SK-N-SH (cell line): Measurements from ENCODE around the gene CHST11. TPM values are rescaled to one million over a fixed set of nuclear protein-coding genes. Genes with fewer than 3 reads are reported as not detected.
A peak's percentile ranks its signal among the peaks of the same experiment; 100 is the strongest.

Experiments used
- CTCF ChIA-PET: fragments of 300-600, 350-600 bp; formaldehyde crosslinking; extraction: SDS; loops from one replicate; lab custom pipeline; 2021; lab: Yijun Ruan, JAX
- POLR2A ChIA-PET: fragments of 350-600 bp; sonication (Branson Sonifier 250); formaldehyde crosslinking; extraction: SDS; loops from one replicate; lab custom pipeline; 2020; ENCODE audit warnings: antibody characterized with exemption, inconsistent platforms; lab: Yijun Ruan, JAX
- DNase-seq: peaks from one replicate; pipeline ENCODE4 v3.0.0; 2012
- H2AFZ ChIP-seq: fragments of 200-600 bp; sonication (generic); 2 replicates; pipeline ENCODE4 v1.8.1; 2016; ENCODE audit warnings: antibody characterized with exemption, mild to moderate bottlenecking, low read depth
- H3F3A ChIP-seq: fragments of 200-600 bp; sonication (generic); replicated peaks from 2 replicates; pipeline ENCODE3; 2016; ENCODE audit warnings: antibody characterized with exemption, mild to moderate bottlenecking; ENCODE audit not compliant: insufficient read depth
- H3K27ac ChIP-seq, 2 experiments: fragments of 200-500 bp in 1 of 2; fragments of 200-600 bp in 1 of 2; sonication (Bioruptor generic) in 1 of 2; sonication (generic), shearing (Covaris generic) in 1 of 2; 2 replicates each; pipeline versions ENCODE4 v1.5.1 to v1.6.1; 2014 to 2016; ENCODE audit warnings: low read depth in 2 of 2, inconsistent platforms in 1 of 2, low read length in 1 of 2, mild to moderate bottlenecking in 1 of 2, mixed read lengths in 1 of 2
- H3K27me3 ChIP-seq: fragments of 200-600 bp; sonication (generic), shearing (Covaris generic); 2 replicates; pipeline ENCODE4 v1.6.1; 2016; ENCODE audit warnings: mixed run types; ENCODE audit not compliant: insufficient read depth
- H3K36me3 ChIP-seq, 2 experiments: fragments of 200-500 bp in 1 of 2; fragments of 200-600 bp in 1 of 2; sonication (Bioruptor generic) in 1 of 2; sonication (generic) in 1 of 2; replicated peaks in 1 of 2; 2 replicates each; pipeline versions ENCODE3 to v1.5.1; 2014 to 2016; ENCODE audit warnings: low read length in 1 of 2, mild to moderate bottlenecking in 1 of 2; ENCODE audit not compliant: insufficient read depth in 2 of 2, control insufficient read depth in 1 of 2
- H3K4me1 ChIP-seq, 2 experiments: fragments of 200-500 bp in 1 of 2; fragments of 200-600 bp in 1 of 2; sonication (Bioruptor generic) in 1 of 2; sonication (generic), shearing (Covaris generic) in 1 of 2; 2 replicates each; pipeline versions ENCODE4 v1.5.1 to v1.6.1; 2014 to 2016; ENCODE audit warnings: low read depth in 1 of 2, low read length in 1 of 2, mixed run types in 1 of 2; ENCODE audit not compliant: insufficient read depth in 2 of 2, control insufficient read depth in 1 of 2
- H3K4me2 ChIP-seq: fragments of 200-600 bp; sonication (generic), shearing (Covaris generic); 2 replicates; pipeline ENCODE4 v1.6.1; 2017; ENCODE audit warnings: mixed run types
- H3K4me3 ChIP-seq, 2 experiments: fragments of 200-500 bp in 1 of 2; fragments of 200-600 bp in 1 of 2; sonication (Bioruptor generic) in 1 of 2; sonication (generic), shearing (Covaris generic) in 1 of 2; 2 replicates each; pipeline versions ENCODE4 v1.5.1 to v1.8.1; 2014 to 2016; ENCODE audit warnings: low read depth in 2 of 2, inconsistent platforms in 1 of 2, low read length in 1 of 2, mild to moderate bottlenecking in 1 of 2, mixed read lengths in 1 of 2, moderate library complexity in 1 of 2
- H3K79me2 ChIP-seq: fragments of 200-600 bp; sonication (generic); 2 replicates; pipeline ENCODE4 v1.8.1; 2017; ENCODE audit warnings: mild to moderate bottlenecking; ENCODE audit not compliant: insufficient read depth
- H3K9ac ChIP-seq: fragments of 200-600 bp; sonication (generic); 2 replicates; pipeline ENCODE4 v1.6.1; 2017; ENCODE audit warnings: mixed run types
- H3K9me2 ChIP-seq: fragments of 200-600 bp; sonication (generic); 2 replicates; pipeline ENCODE4 v1.6.1; 2017; ENCODE audit warnings: mixed run types
- H3K9me3 ChIP-seq: fragments of 200-600 bp; sonication (generic); 2 replicates; pipeline ENCODE4 v1.6.1; 2017; ENCODE audit warnings: mixed run types, mild to moderate bottlenecking, moderate library complexity
- H4K20me1 ChIP-seq: fragments of 200-600 bp; sonication (generic); 2 replicates; pipeline ENCODE4 v1.6.1; 2017; ENCODE audit warnings: mild to moderate bottlenecking, mixed run types; ENCODE audit not compliant: insufficient read depth
- CHD2 ChIP-seq: fragments of 150-350 bp; IDR thresholded peaks from 2 replicates; pipeline ENCODE4 v1.6.1; 2018; ENCODE audit warnings: low read length; ENCODE audit not compliant: partially characterized antibody
- CTCF ChIP-seq: fragments of 200-600 bp; sonication (generic); IDR thresholded peaks from 2 replicates; pipeline ENCODE4 v1.6.1; 2017; ENCODE audit warnings: antibody characterized with exemption, mild to moderate bottlenecking, moderate library complexity
- ELF1 ChIP-seq: IDR thresholded peaks from 2 replicates; pipeline ENCODE4 v1.4.0; 2012
- EP300 ChIP-seq, 2 experiments: IDR thresholded peaks; 2 replicates each; pipeline versions ENCODE4 v1.4.0 to v1.6.1; 2012; ENCODE audit warnings: borderline replicate concordance in 1 of 2, low read depth in 1 of 2, low read length in 1 of 2
- EZH2phosphoT487 ChIP-seq: fragments of 200-600 bp; sonication (generic); IDR thresholded peaks from 2 replicates; pipeline ENCODE4 v1.6.1; 2017; ENCODE audit warnings: low read depth, mixed run types, mild to moderate bottlenecking, antibody characterized with exemption, moderate library complexity, borderline replicate concordance
- FOXJ3 ChIP-seq: sonication (generic); formaldehyde crosslinking; IDR thresholded peaks from 2 replicates; pipeline ENCODE4 v1.5.1; 2020; ENCODE audit warnings: mild to moderate bottlenecking, missing genetic modification reagents
- FOXM1 ChIP-seq: IDR thresholded peaks from 2 replicates; pipeline ENCODE4 v1.4.0; 2012; ENCODE audit warnings: low read depth, mild to moderate bottlenecking
- GABPA ChIP-seq: IDR thresholded peaks from 2 replicates; pipeline ENCODE4 v1.4.0; 2012; ENCODE audit warnings: low read depth, mild to moderate bottlenecking
- JUND ChIP-seq: IDR thresholded peaks from 2 replicates; pipeline ENCODE4 v1.4.0; 2012
- MEF2A ChIP-seq: IDR thresholded peaks from 2 replicates; pipeline ENCODE4 v1.4.0; 2012; ENCODE audit warnings: low read depth, borderline replicate concordance
- MXI1 ChIP-seq: IDR thresholded peaks from 2 replicates; pipeline ENCODE4 v1.6.1; 2012; ENCODE audit warnings: mild to moderate bottlenecking, low read depth, low read length, improper control_type of control experiment
- NRF1 ChIP-seq: IDR thresholded peaks from 2 replicates; pipeline ENCODE4 v1.6.1; 2012; ENCODE audit warnings: low read depth, mild to moderate bottlenecking, low read length
- POLR2AphosphoS5 ChIP-seq: IDR thresholded peaks from 2 replicates; pipeline ENCODE4 v1.6.1; 2012; ENCODE audit warnings: low read depth, low read length
- RAD21 ChIP-seq: IDR thresholded peaks from 2 replicates; pipeline ENCODE4 v1.6.1; 2012; ENCODE audit warnings: mild to moderate bottlenecking, low read length
- RCOR1 ChIP-seq: fragments of 150-350 bp; IDR thresholded peaks from 2 replicates; pipeline ENCODE4 v1.6.1; 2017; ENCODE audit warnings: antibody characterized with exemption, low read length
- REST ChIP-seq: IDR thresholded peaks from 2 replicates; pipeline ENCODE4 v1.6.1; 2012; ENCODE audit warnings: mild to moderate bottlenecking, low read depth, low read length, moderate library complexity
- RFX5 ChIP-seq: IDR thresholded peaks from 2 replicates; pipeline ENCODE4 v1.6.1; 2012; ENCODE audit warnings: mild to moderate bottlenecking, improper control_type of control experiment, low read length
- SIN3A ChIP-seq: IDR thresholded peaks from 2 replicates; pipeline ENCODE4 v1.6.1; 2012; ENCODE audit warnings: low read depth, mild to moderate bottlenecking, low read length, moderate library complexity, borderline replicate concordance
- SMC3 ChIP-seq: IDR thresholded peaks from 2 replicates; pipeline ENCODE4 v1.6.1; 2012; ENCODE audit warnings: low read depth, low read length, improper control_type of control experiment
- TAF1 ChIP-seq: IDR thresholded peaks from 2 replicates; pipeline ENCODE4 v1.6.1; 2012; ENCODE audit warnings: low read depth, mild to moderate bottlenecking, low read length, moderate library complexity, borderline replicate concordance
- TCF12 ChIP-seq: IDR thresholded peaks from 2 replicates; pipeline ENCODE4 v1.4.0; 2012
- TEAD4 ChIP-seq: IDR thresholded peaks from 2 replicates; pipeline ENCODE4 v1.4.0; 2012; ENCODE audit warnings: mild to moderate bottlenecking, borderline replicate concordance; ENCODE audit not compliant: insufficient read depth
- USF1 ChIP-seq: IDR thresholded peaks from 2 replicates; pipeline ENCODE4 v1.4.0; 2012; ENCODE audit warnings: low read depth, borderline replicate concordance
- USF2 ChIP-seq: fragments of 150-350 bp; IDR thresholded peaks from 2 replicates; pipeline ENCODE4 v1.6.1; 2017; ENCODE audit warnings: antibody characterized with exemption, low read length, low read depth, borderline replicate concordance
- YY1 ChIP-seq: IDR thresholded peaks from 2 replicates; pipeline ENCODE4 v1.4.0; 2012; ENCODE audit warnings: low read depth, mild to moderate bottlenecking
- WGBS: methylation state at CpG from one replicate; pipeline ENCODE4 v1.1.6; 2017; ENCODE audit warnings: low lambda C conversion rate; 5-methylcytosine and 5-hydroxymethylcytosine counted together
- polyA plus RNA-seq, 3 experiments: library from polyadenylated mRNA; depleted of rRNA; stranded (reverse); fragments of >200 nt; gene quantifications; 2 replicates each; pipeline ENCODE4 v1.2.3, GENCODE V29; 2012
- TF ChIP-seq, protein P1 (sequence below): fragments of 150-350 bp; IDR thresholded peaks from 2 replicates; pipeline ENCODE4 v1.6.1; 2016; ENCODE audit warnings: mild to moderate bottlenecking, low read depth, low read length
- TF ChIP-seq, protein P2 (sequence below): IDR thresholded peaks from 2 replicates; pipeline ENCODE4 v1.4.0; 2012; ENCODE audit warnings: low read depth

CHST11 gene
- polyA plus RNA-seq, 1 of the 3 experiments (the other 2 are of a cell fraction): 18.6 TPM

- no peaks in the 10 kb centered on the region for H3F3A ChIP-seq
- POLR2A ChIA-PET: no interaction called here
- no peak overlapping the region for H3K9ac ChIP-seq
- no peak overlapping the region for H2AFZ ChIP-seq
- H3K79me2 ChIP-seq: no peaks in the 10 kb centered on the region
- H3K4me3 ChIP-seq: no peak overlapping the region
- CTCF ChIA-PET: interaction anchor here (1.3 kb wide), 1 partner anchor 25 kb away, joined by 4 read pairs; no protein-coding TSS in a partner anchor
- no peaks in the 10 kb centered on the region for H3K36me3 ChIP-seq
- no peaks in the 10 kb centered on the region for H3K9me2 ChIP-seq
- 35% methylated on average over 4 of the region's 5 CpGs for WGBS
- H3K4me1 ChIP-seq: peaks cover 0 to 39% of the 10 kb centered on the region in 2 experiments; a peak in 3 of 4 replicates
- no peaks in the 10 kb centered on the region for H3K27me3 ChIP-seq
- H3K9me3 ChIP-seq: no peaks in the 10 kb centered on the region
- peak overlapping the region in 1 of 2 experiments; percentile 58; a peak in 2 of 4 replicates for H3K27ac ChIP-seq
- peak; percentile 34 for DNase-seq
- no peaks in the 10 kb centered on the region for H4K20me1 ChIP-seq
- H3K4me2 ChIP-seq: peak overlapping the region; percentile 35; the same call in 1 of the 2 replicates
- TF ChIP-seq TCF12 (peak; percentile 13; the same call in 1 of the 2 replicates), MEF2A (no peak), YY1 (no peak), POLR2AphosphoS5 (no peak), SIN3A (no peak), EZH2phosphoT487 (no peak), SMC3 (no peak), CHD2 (no peak), RAD21 (peak; percentile 8; the same call in 1 of the 2 replicates), FOXJ3 (no peak), RCOR1 (peak; percentile 63; the same call in 1 of the 2 replicates), USF1 (no peak), RFX5 (no peak), MXI1 (no peak), EP300 (IDR thresholded peaks at IDR 0.05; ENCODE audit: borderline replicate concordance in 1 of 2, low read depth in 1 of 2, low read length in 1 of 2) (peak in 1 of 2 experiments; percentile 70; a peak in 2 of 4 replicates), GABPA (no peak), FOXM1 (no peak), TAF1 (no peak), JUND (no peak), NRF1 (no peak), REST (no peak), ELF1 (no peak), TEAD4 (no peak), CTCF (no peak), USF2 (no peak)
- TF ChIP-seq, protein P1, sequence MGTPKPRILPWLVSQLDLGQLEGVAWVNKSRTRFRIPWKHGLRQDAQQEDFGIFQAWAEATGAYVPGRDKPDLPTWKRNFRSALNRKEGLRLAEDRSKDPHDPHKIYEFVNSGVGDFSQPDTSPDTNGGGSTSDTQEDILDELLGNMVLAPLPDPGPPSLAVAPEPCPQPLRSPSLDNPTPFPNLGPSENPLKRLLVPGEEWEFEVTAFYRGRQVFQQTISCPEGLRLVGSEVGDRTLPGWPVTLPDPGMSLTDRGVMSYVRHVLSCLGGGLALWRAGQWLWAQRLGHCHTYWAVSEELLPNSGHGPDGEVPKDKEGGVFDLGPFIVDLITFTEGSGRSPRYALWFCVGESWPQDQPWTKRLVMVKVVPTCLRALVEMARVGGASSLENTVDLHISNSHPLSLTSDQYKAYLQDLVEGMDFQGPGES: no peak
- TF ChIP-seq, protein P2, sequence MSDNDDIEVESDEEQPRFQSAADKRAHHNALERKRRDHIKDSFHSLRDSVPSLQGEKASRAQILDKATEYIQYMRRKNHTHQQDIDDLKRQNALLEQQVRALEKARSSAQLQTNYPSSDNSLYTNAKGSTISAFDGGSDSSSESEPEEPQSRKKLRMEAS: no peak
Measured at GRCh38 chr12:104521731-104522130, 65.0 kb downstream of the CHST11 start.
